D721Med (cell line): ENCODE results near the gene KLRF2.

Experiments used
- DNase-seq: peaks from one replicate; pipeline ENCODE4 v3.0.0; 2011; ENCODE audit warnings: low spot score; ENCODE audit not compliant: insufficient read length
- FAIRE-seq: peaks from 2 replicates; lab custom pipeline; 2011; peaks lifted over from hg19 to GRCh38; lab: Jason Lieb, UNC
- CTCF ChIP-seq: IDR thresholded peaks from 2 replicates; pipeline ENCODE4 v1.5.1; 2012; ENCODE audit warnings: mild to moderate bottlenecking, control low read depth; ENCODE audit not compliant: insufficient read depth; ENCODE audit errors: missing control alignments

The KLRF2 gene

GRCh38 chr12:9883175-9883574 lies 1.9 kb downstream of the KLRF2 start:
- DNase-seq (no peak), FAIRE-seq (no peak)
- no peak for TF ChIP-seq CTCF

- DNase-seq (no peak), FAIRE-seq (no peak)
- no peak for TF ChIP-seq CTCF
These were observed 7.5 kb downstream of the KLRF2 start for GRCh38 chr12:9888665-9889273.

GRCh38 chr12:9895215-9895971 lies 14.1 kb downstream of the KLRF2 start:
- DNase-seq (no peak), FAIRE-seq (no peak)
- TF ChIP-seq CTCF: no peak

- no peak for TF ChIP-seq CTCF
- FAIRE-seq: no peak
- no peak for DNase-seq
These were observed 16.2 kb downstream of the KLRF2 start for GRCh38 chr12:9897535-9897934.

GRCh38 chr12:9899209-9899608 lies 17.9 kb downstream of the KLRF2 start:
- no peak for TF ChIP-seq CTCF
- no peak for DNase-seq
- FAIRE-seq: no peak

- no peak for DNase-seq
- TF ChIP-seq CTCF: no peak
- FAIRE-seq: no peak
These were observed 19.6 kb downstream of the KLRF2 start for GRCh38 chr12:9900930-9901329.
